HUES64 (cell line): Measurements from ENCODE around the gene CCDC192.
"Not testable (repeated sequence)": the region's sequence is repeated elsewhere in the genome, so short reads cannot be mapped to it uniquely, and the experiment has no call there.

Source experiments
- H3K27ac ChIP-seq: 2 replicates; pipeline ENCODE4 v1.7.0; 2013; ENCODE audit warnings: low read depth, low read length, inconsistent platforms
- H3K27me3 ChIP-seq: 2 replicates; pipeline ENCODE4 v1.6.1; 2013; ENCODE audit warnings: mild to moderate bottlenecking, low read length; ENCODE audit not compliant: insufficient read depth
- H3K36me3 ChIP-seq: 2 replicates; pipeline ENCODE4 v1.6.1; 2013; ENCODE audit warnings: mild to moderate bottlenecking, low read length; ENCODE audit not compliant: insufficient read depth
- H3K4me1 ChIP-seq: 2 replicates; pipeline ENCODE4 v1.6.1; 2013; ENCODE audit warnings: mild to moderate bottlenecking, low read length, moderate library complexity; ENCODE audit not compliant: insufficient read depth
- H3K4me3 ChIP-seq: 2 replicates; pipeline ENCODE4 v1.5.1; 2013; ENCODE audit warnings: mild to moderate bottlenecking, low read length, moderate library complexity
- H3K9ac ChIP-seq: 2 replicates; pipeline ENCODE4 v1.6.1; 2013; ENCODE audit warnings: mild to moderate bottlenecking, low read depth, low read length
- H3K9me3 ChIP-seq: 2 replicates; pipeline ENCODE4 v1.6.1; 2013; ENCODE audit warnings: low read depth, low read length; ENCODE audit not compliant: insufficient read depth
- WGBS: fragments of 150-250, 120-280 bp; methylation state at CpG from one replicate; pipeline ENCODE4 v1.1.7; 2013; ENCODE audit warnings: missing lambda C conversion rate; 5-methylcytosine and 5-hydroxymethylcytosine counted together

CCDC192 gene

GRCh38 chr5:127847641-127848040, 144.4 kb downstream of the CCDC192 start:
- not testable (repeated sequence) for H3K27ac ChIP-seq, H3K4me3 ChIP-seq, H3K36me3 ChIP-seq, H3K4me1 ChIP-seq, H3K9ac ChIP-seq, H3K27me3 ChIP-seq, H3K9me3 ChIP-seq
- over 99% methylated on average over 5 of the region's 5 CpGs for WGBS

- Histone ChIP-seq H3K36me3 (no peaks in the 10 kb centered on the region), H3K4me3 (no peak overlapping the region), H3K9me3 (no peaks in the 10 kb centered on the region), H3K27me3 (no peaks in the 10 kb centered on the region), H3K27ac (no peak overlapping the region), H3K4me1 (peaks cover 7% of the 10 kb centered on the region; the same call in 1 of the 2 replicates), H3K9ac (no peak overlapping the region)
- WGBS: 89% methylated on average over 1 of the region's 1 CpG
These were observed 144.9 kb downstream of the CCDC192 start for GRCh38 chr5:127848098-127848497.

DNA sequence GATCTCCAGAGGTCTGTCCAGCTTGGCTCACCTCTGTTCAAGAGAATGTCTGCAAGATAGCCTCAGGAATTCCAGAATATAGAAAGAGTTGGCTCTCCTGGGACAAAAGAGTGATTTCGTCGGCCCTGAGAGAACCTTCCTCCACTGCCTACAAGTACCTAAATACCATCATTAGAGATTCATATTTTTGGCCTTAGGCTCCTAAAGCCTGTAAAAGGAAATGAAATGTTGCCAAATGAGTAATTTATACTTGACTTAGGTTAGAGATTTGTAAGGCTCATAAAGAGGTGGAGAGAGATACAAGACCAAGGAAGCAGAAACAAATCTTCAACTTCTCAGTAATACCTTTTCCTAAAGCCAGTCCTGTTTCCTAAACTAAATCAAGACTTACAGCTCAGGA, 146.2 kb downstream of the CCDC192 start:
- WGBS: 92% methylated on average over 2 of the region's 2 CpGs
- no peaks in the 10 kb centered on the region for H3K27me3 ChIP-seq
- no peaks in the 10 kb centered on the region for H3K36me3 ChIP-seq
- no peak overlapping the region for H3K4me3 ChIP-seq
- H3K4me1 ChIP-seq: peaks cover 4% of the 10 kb centered on the region; the same call in 1 of the 2 replicates
- no peak overlapping the region for H3K27ac ChIP-seq
- H3K9me3 ChIP-seq: no peaks in the 10 kb centered on the region
- H3K9ac ChIP-seq: no peak overlapping the region

- H3K36me3 ChIP-seq: no peaks in the 10 kb centered on the region
- no peaks in the 10 kb centered on the region for H3K27me3 ChIP-seq
- WGBS: 90% methylated on average over 4 of the region's 4 CpGs
- no peak overlapping the region for H3K4me3 ChIP-seq
- H3K27ac ChIP-seq: no peak overlapping the region
- H3K9ac ChIP-seq: no peak overlapping the region
- no peaks in the 10 kb centered on the region for H3K4me1 ChIP-seq
- H3K9me3 ChIP-seq: no peaks in the 10 kb centered on the region
These were observed 146.7 kb downstream of the CCDC192 start for GRCh38 chr5:127849891-127850290.

GRCh38 chr5:127851964-127852363, 148.8 kb downstream of the CCDC192 start:
- WGBS: 90% methylated on average over 2 of the region's 4 CpGs
- H3K27ac ChIP-seq: no peak overlapping the region
- H3K9ac ChIP-seq: no peak overlapping the region

DNA sequence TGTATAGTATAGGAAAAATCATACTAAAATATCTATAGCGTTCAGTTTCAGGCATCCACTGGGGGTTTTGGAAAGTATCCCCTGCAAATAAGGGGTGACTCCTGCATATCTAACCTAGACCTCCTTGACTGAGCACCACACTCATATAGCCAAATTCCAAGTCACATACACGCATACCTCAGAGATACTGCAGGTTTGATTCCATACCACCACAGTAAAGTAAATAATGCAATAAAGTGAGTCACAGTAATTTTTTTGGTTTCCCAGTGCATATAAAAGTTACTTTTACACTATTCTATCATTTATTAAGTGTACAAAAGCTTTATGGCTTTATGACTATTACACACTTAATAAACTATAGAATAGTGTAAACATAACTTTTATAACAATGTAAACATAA, 151.3 kb downstream of the CCDC192 start:
- H3K4me1 ChIP-seq: no peaks in the 10 kb centered on the region
- 100% methylated on average over 2 of the region's 2 CpGs for WGBS
- H3K9me3 ChIP-seq: no peaks in the 10 kb centered on the region
- no peaks in the 10 kb centered on the region for H3K36me3 ChIP-seq
- H3K27me3 ChIP-seq: no peaks in the 10 kb centered on the region
- no peak overlapping the region for H3K9ac ChIP-seq
- no peak overlapping the region for H3K27ac ChIP-seq
- H3K4me3 ChIP-seq: no peak overlapping the region

More at GRCh38 chr5:127851964-127852363, 148.8 kb downstream of the CCDC192 start:
- H3K9me3 ChIP-seq: no peaks in the 10 kb centered on the region
- no peaks in the 10 kb centered on the region for H3K36me3 ChIP-seq
- no peaks in the 10 kb centered on the region for H3K4me1 ChIP-seq
- no peaks in the 10 kb centered on the region for H3K27me3 ChIP-seq
- H3K4me3 ChIP-seq: no peak overlapping the region

GRCh38 chr5:127856292-127856691, 153.1 kb downstream of the CCDC192 start:
- no peaks in the 10 kb centered on the region for H3K4me1 ChIP-seq
- H3K9ac ChIP-seq: no peak overlapping the region
- H3K36me3 ChIP-seq: no peaks in the 10 kb centered on the region
- no peak overlapping the region for H3K4me3 ChIP-seq
- H3K27me3 ChIP-seq: no peaks in the 10 kb centered on the region
- no peak overlapping the region for H3K27ac ChIP-seq
- no peaks in the 10 kb centered on the region for H3K9me3 ChIP-seq

DNA sequence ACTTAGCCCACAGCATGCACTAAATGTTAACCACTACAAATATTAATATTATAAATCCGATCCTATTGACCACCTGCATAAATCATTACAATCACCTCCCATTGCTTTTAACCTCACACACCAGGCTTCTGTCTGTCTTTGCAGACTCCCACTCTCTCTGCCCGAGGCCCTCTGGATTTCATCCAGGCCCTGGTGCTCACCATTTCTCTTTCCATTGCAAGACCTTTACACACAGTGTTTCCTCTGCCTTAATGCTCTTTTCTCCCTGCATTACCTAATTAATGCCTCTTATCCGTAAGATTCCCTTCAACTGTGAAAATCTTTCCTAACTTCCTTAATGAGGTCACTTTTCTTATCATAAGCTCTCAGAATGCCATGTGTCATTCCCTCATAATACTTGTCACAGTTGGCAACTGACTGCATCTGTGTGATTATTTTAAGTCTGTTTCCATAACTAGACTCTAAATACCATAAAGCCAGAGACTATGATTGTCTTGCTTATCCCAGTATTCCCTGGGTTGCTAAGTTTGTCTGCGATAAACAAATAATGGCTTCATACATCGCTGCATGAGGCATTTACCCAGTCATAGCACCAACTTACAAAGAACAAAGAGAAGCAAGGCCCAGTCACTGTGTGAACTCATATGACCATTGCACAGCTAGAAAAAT, 155.1 kb downstream of the CCDC192 start:
- no peak overlapping the region for H3K9ac ChIP-seq
- no peaks in the 10 kb centered on the region for H3K36me3 ChIP-seq
- H3K4me1 ChIP-seq: no peaks in the 10 kb centered on the region
- no peaks in the 10 kb centered on the region for H3K9me3 ChIP-seq
- WGBS: 92% methylated on average over 5 of the region's 5 CpGs
- no peak overlapping the region for H3K27ac ChIP-seq
- no peaks in the 10 kb centered on the region for H3K27me3 ChIP-seq
- H3K4me3 ChIP-seq: no peak overlapping the region

GRCh38 chr5:127860291-127860690, 157.1 kb downstream of the CCDC192 start:
- H3K4me3 ChIP-seq: no peak overlapping the region
- no peak overlapping the region for H3K9ac ChIP-seq
- no peaks in the 10 kb centered on the region for H3K9me3 ChIP-seq
- no peaks in the 10 kb centered on the region for H3K4me1 ChIP-seq
- no peaks in the 10 kb centered on the region for H3K27me3 ChIP-seq
- H3K27ac ChIP-seq: no peak overlapping the region
- no peaks in the 10 kb centered on the region for H3K36me3 ChIP-seq
- 93% methylated on average over 2 of the region's 2 CpGs for WGBS

- Histone ChIP-seq H3K4me1 (no peaks in the 10 kb centered on the region), H3K27me3 (no peaks in the 10 kb centered on the region), H3K36me3 (no peaks in the 10 kb centered on the region), H3K9ac (no peak overlapping the region), H3K9me3 (no peaks in the 10 kb centered on the region), H3K27ac (no peak overlapping the region), H3K4me3 (no peak overlapping the region)
These were observed 160.0 kb downstream of the CCDC192 start for GRCh38 chr5:127863161-127863560.

GRCh38 chr5:127863610-127864395, 160.6 kb downstream of the CCDC192 start:
- Histone ChIP-seq H3K27me3 (no peaks in the 10 kb centered on the region), H3K9ac (no peak overlapping the region), H3K4me1 (no peaks in the 10 kb centered on the region), H3K9me3 (no peaks in the 10 kb centered on the region), H3K27ac (no peak overlapping the region), H3K36me3 (no peaks in the 10 kb centered on the region), H3K4me3 (no peak overlapping the region)
- 86% methylated on average over 6 of the region's 7 CpGs for WGBS
